22Rv1 (cell line): ENCODE measurements around the gene EDDM13.

Source experiments
- H3K27ac ChIP-seq: fragments of 450-650 bp; 2 replicates; pipeline ENCODE4 v1.5.1; 2017
- CTCF ChIP-seq: fragments of 450-650 bp; IDR thresholded peaks from 2 replicates; pipeline ENCODE4 v1.5.1; 2017; ENCODE audit warnings: mild to moderate bottlenecking
- ZFX ChIP-seq: fragments of 450-650 bp; IDR thresholded peaks from 2 replicates; pipeline ENCODE4 v1.6.1; 2017; ENCODE audit warnings: antibody characterized with exemption, borderline replicate concordance

EDDM13 gene

GRCh38 chr19:56355517-56355916, 83.0 kb downstream of the EDDM13 start:
- no peak for TF ChIP-seq ZFX
- no peak for TF ChIP-seq CTCF
- peak overlapping the region; percentile 69 for H3K27ac ChIP-seq

GRCh38 chr19:56356944-56357343, 84.4 kb downstream of the EDDM13 start:
- no peak overlapping the region for H3K27ac ChIP-seq
- no peak for TF ChIP-seq ZFX
- TF ChIP-seq CTCF, result no peak
